DOHH2 (cell line): ENCODE measurements around the gene PDLIM1.

ENCODE experiments used
- H3F3A ChIP-seq: fragments of 200-600 bp; sonication (generic), shearing (Covaris generic); 2 replicates; pipeline ENCODE4 v1.6.0; 2016; ENCODE audit warnings: antibody characterized with exemption, mild to moderate bottlenecking; ENCODE audit not compliant: control insufficient read depth, insufficient read depth
- H3K27ac ChIP-seq: fragments of 200-600 bp; sonication (generic); 2 replicates; pipeline ENCODE4 v1.5.1; 2014; ENCODE audit warnings: low read depth, mild to moderate bottlenecking, low read length, moderate library complexity
- H3K27me3 ChIP-seq: fragments of 200-600 bp; sonication (generic); 2 replicates; pipeline ENCODE4 v1.6.1; 2014; ENCODE audit warnings: mild to moderate bottlenecking, low read length, mixed read lengths; ENCODE audit not compliant: control insufficient read depth
- H3K36me3 ChIP-seq: fragments of 200-600 bp; sonication (generic); 2 replicates; pipeline ENCODE4 v1.6.1; 2014; ENCODE audit warnings: mild to moderate bottlenecking, low read length, moderate library complexity, mixed read lengths; ENCODE audit not compliant: control insufficient read depth
- H3K4me1 ChIP-seq: fragments of 200-600 bp; sonication (generic); 2 replicates; pipeline ENCODE4 v1.6.1; 2014; ENCODE audit warnings: mild to moderate bottlenecking, low read length, mixed read lengths; ENCODE audit not compliant: control insufficient read depth
- H3K4me2 ChIP-seq: fragments of 200-600 bp; sonication (generic); 2 replicates; pipeline ENCODE4 v1.6.0; 2014; ENCODE audit warnings: mild to moderate bottlenecking, low read length, moderate library complexity
- H3K4me3 ChIP-seq: fragments of 200-600 bp; sonication (generic); 2 replicates; pipeline ENCODE4 v1.5.1; 2014; ENCODE audit warnings: mild to moderate bottlenecking, low read length, mixed read lengths
- H3K79me2 ChIP-seq: fragments of 200-600 bp; sonication (generic); 2 replicates; pipeline ENCODE4 v1.6.1; 2014; ENCODE audit warnings: mild to moderate bottlenecking, low read length, mixed read lengths; ENCODE audit not compliant: control insufficient read depth
- H3K9me2 ChIP-seq: fragments of 200-600 bp; sonication (generic); replicated peaks from 2 replicates; pipeline ENCODE4 v1.6.1; 2014; ENCODE audit warnings: mild to moderate bottlenecking, low read length, mixed read lengths; ENCODE audit not compliant: control insufficient read depth
- H3K9me3 ChIP-seq: fragments of 200-600 bp; sonication (generic); 2 replicates; pipeline ENCODE4 v1.6.1; 2014; ENCODE audit warnings: antibody characterized with exemption, low read length, mixed read lengths; ENCODE audit not compliant: control insufficient read depth, insufficient read depth
- H4K20me1 ChIP-seq: fragments of 200-600 bp; sonication (generic); 2 replicates; pipeline ENCODE4 v1.6.0; 2014; ENCODE audit warnings: low read depth, mild to moderate bottlenecking, antibody characterized with exemption, low read length, moderate library complexity; ENCODE audit not compliant: control insufficient read depth, insufficient read depth
- EZH2phosphoT487 ChIP-seq: fragments of 200-600 bp; sonication (generic); IDR thresholded peaks from 2 replicates; pipeline ENCODE4 v1.6.1; 2017; ENCODE audit warnings: borderline replicate concordance, mild to moderate bottlenecking, antibody characterized with exemption, low read length, moderate library complexity, mixed read lengths
- TF ChIP-seq, protein P1 (sequence below): fragments of 200-600 bp; sonication (generic); IDR thresholded peaks from one replicate; pipeline ENCODE4 v1.5.1; 2014; ENCODE audit warnings: antibody characterized with exemption, mild to moderate bottlenecking, low read depth, low read length; ENCODE audit not compliant: poor library complexity, severe bottlenecking

The PDLIM1 gene

GRCh38 chr10:95253007-95253406 lies 37.8 kb downstream of the PDLIM1 start:
- peaks cover 26% of the 10 kb centered on the region for H3K36me3 ChIP-seq
- peaks cover 4% of the 10 kb centered on the region; the same call in 1 of the 2 replicates for H3K9me3 ChIP-seq
- no peak overlapping the region for H3K27ac ChIP-seq
- no peaks in the 10 kb centered on the region for H3F3A ChIP-seq
- H3K4me2 ChIP-seq: no peak overlapping the region
- no peaks in the 10 kb centered on the region; the same call in 1 of the 2 replicates for H3K79me2 ChIP-seq
- peaks cover 7% of the 10 kb centered on the region for H3K4me1 ChIP-seq
- H3K27me3 ChIP-seq: no peaks in the 10 kb centered on the region
- H3K9me2 ChIP-seq: no peaks in the 10 kb centered on the region
- no peaks in the 10 kb centered on the region for H4K20me1 ChIP-seq
- no peak for TF ChIP-seq EZH2phosphoT487
- TF ChIP-seq, protein P1, sequence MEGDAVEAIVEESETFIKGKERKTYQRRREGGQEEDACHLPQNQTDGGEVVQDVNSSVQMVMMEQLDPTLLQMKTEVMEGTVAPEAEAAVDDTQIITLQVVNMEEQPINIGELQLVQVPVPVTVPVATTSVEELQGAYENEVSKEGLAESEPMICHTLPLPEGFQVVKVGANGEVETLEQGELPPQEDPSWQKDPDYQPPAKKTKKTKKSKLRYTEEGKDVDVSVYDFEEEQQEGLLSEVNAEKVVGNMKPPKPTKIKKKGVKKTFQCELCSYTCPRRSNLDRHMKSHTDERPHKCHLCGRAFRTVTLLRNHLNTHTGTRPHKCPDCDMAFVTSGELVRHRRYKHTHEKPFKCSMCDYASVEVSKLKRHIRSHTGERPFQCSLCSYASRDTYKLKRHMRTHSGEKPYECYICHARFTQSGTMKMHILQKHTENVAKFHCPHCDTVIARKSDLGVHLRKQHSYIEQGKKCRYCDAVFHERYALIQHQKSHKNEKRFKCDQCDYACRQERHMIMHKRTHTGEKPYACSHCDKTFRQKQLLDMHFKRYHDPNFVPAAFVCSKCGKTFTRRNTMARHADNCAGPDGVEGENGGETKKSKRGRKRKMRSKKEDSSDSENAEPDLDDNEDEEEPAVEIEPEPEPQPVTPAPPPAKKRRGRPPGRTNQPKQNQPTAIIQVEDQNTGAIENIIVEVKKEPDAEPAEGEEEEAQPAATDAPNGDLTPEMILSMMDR: no peak
- H3K4me3 ChIP-seq: no peak overlapping the region

- Histone ChIP-seq H4K20me1 (no peaks in the 10 kb centered on the region), H3K9me3 (no peaks in the 10 kb centered on the region), H3K79me2 (no peaks in the 10 kb centered on the region; the same call in 1 of the 2 replicates), H3K27me3 (no peaks in the 10 kb centered on the region), H3F3A (no peaks in the 10 kb centered on the region), H3K4me2 (no peak overlapping the region), H3K27ac (no peak overlapping the region), H3K4me3 (no peak overlapping the region), H3K4me1 (peaks cover 21% of the 10 kb centered on the region), H3K9me2 (no peaks in the 10 kb centered on the region), H3K36me3 (peaks cover 24% of the 10 kb centered on the region)
- TF ChIP-seq, protein P1: no peak
- no peak for TF ChIP-seq EZH2phosphoT487
Observed at GRCh38 chr10:95250856-95251255, 39.9 kb downstream of the PDLIM1 start.

DNA sequence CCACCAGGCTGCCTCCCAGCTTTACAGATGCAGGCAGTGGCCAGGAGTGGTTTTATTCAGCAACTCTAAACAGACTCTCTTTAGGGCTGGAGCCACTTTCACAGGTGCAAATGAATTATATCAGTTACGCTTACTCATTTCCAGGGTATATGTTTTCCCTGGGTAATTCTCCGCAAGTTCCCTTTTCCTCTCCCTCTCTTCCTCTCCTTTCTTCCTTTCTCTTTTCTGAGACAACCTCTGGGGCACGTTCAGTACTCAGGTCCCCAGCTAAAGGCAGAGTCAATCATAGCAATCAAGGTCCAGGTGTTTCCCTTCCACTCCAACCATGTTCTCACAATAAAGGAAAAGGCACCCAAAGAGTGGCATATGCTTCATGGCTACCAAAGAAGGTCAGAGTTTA lies 41.3 kb downstream of the PDLIM1 start:
- H3K36me3 ChIP-seq: peaks cover 33% of the 10 kb centered on the region
- no peak overlapping the region for H3K27ac ChIP-seq
- no peak overlapping the region for H3K4me2 ChIP-seq
- no peak for TF ChIP-seq EZH2phosphoT487
- TF ChIP-seq, protein P1: no peak
- H3K9me2 ChIP-seq: no peaks in the 10 kb centered on the region
- H3K4me3 ChIP-seq: no peak overlapping the region
- H4K20me1 ChIP-seq: no peaks in the 10 kb centered on the region
- H3K27me3 ChIP-seq: no peaks in the 10 kb centered on the region
- no peaks in the 10 kb centered on the region for H3F3A ChIP-seq
- no peaks in the 10 kb centered on the region for H3K9me3 ChIP-seq
- no peaks in the 10 kb centered on the region for H3K79me2 ChIP-seq
- peaks cover 21% of the 10 kb centered on the region for H3K4me1 ChIP-seq
